ENCODE data around the gene HYAL2.
A peak's percentile ranks its signal among the peaks of the same experiment; 100 is the strongest.

The HYAL2 gene

DNA sequence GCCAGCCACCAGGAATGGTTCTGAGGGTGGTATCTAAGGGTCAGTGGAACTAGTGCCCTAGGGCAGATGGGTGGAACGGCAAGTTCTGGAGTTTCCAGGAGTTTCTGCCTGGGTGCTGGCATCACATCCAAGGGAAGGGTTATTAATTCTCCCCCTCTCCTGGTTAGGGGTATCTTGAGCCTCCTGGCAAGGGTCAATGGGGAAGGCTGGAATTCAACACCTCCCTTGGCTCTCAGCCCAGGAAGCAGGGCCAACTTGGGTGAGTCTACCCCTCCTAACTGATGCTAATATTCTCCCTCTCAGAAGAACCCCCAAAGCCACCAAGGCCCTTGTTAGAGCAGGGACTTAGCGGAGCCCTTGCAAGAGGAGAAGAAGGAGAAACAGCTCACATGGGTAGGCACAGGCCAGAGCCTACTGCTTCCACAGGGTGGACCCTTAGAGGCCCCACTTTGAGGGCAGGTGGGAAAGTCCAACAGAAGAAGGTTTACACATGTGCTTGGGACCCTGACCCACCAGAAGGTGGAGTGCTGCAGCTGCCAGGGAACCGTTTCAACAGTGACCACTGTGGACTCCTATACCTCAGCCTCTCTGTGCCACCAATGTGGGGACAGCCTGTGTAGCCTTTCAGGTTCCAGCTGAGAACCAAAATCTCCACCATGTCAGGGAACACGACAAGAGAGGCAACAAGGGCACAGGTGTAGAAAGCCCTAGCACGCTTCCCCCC is 33.4 kb upstream of the HYAL2 start:
- no peak for FAIRE-seq
- DNase-seq (ENCODE audit: insufficient read length, low spot score): no peak
- TF ChIP-seq POLR2A (IDR thresholded peaks at IDR 0.05; ENCODE audit: low read depth, low read length): no peak

DNA sequence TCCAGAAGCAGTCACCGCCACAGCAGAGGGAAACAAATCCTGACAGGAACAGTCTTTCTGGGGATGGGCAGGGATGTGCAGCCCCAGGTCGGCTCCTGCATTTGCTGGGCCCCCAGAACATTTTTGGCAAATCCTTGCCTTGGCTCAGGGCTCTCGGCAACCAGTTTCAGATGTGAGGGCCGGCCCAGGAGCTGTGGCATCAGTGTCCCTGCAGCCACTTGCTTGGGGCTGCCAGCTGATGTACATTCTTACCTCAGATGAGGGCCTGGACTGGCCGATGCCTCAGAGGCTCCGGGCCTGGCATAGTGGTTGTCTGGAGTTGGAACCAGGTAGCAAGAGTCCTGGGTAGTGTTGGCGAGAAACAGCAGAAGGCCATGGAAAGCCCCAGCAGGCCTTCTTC is 32.3 kb upstream of the HYAL2 start:
- no peak for FAIRE-seq
- no peak for DNase-seq (ENCODE audit: insufficient read length, low spot score)
- TF ChIP-seq POLR2A (IDR thresholded peaks at IDR 0.05; ENCODE audit: low read depth, low read length): no peak

DNA sequence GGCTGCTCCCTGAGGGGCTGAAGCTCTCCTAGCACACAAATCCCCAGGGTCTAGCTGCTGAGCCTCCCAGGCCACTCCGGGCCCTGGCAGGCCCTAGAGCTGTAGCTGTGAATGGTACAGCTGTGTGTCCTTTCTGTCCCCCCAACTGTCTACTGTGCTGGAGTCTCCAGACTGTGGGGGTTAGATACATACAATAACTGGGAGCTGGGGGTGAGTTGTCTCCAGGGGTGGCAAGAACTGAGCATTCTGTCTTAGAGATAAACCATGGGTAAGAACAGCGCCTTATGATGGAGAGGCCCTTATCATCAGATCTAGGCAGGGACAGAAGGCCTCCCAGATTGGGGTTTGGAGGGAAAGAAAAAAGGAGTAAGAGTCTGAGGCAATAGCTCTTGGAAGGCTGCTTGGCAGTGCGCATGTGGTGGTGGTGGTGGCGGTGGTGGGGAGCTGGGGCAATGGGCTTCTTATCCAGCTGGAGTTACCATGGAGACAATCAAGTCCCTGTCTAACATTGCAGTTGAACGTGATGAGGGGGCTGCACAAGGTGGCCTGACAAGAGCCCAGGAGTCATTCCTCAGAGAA is 31.7 kb upstream of the HYAL2 start:
- no peak for TF ChIP-seq POLR2A (IDR thresholded peaks at IDR 0.05; ENCODE audit: low read depth, low read length)
- FAIRE-seq: no peak
- no peak for DNase-seq (ENCODE audit: insufficient read length, low spot score)

DNA sequence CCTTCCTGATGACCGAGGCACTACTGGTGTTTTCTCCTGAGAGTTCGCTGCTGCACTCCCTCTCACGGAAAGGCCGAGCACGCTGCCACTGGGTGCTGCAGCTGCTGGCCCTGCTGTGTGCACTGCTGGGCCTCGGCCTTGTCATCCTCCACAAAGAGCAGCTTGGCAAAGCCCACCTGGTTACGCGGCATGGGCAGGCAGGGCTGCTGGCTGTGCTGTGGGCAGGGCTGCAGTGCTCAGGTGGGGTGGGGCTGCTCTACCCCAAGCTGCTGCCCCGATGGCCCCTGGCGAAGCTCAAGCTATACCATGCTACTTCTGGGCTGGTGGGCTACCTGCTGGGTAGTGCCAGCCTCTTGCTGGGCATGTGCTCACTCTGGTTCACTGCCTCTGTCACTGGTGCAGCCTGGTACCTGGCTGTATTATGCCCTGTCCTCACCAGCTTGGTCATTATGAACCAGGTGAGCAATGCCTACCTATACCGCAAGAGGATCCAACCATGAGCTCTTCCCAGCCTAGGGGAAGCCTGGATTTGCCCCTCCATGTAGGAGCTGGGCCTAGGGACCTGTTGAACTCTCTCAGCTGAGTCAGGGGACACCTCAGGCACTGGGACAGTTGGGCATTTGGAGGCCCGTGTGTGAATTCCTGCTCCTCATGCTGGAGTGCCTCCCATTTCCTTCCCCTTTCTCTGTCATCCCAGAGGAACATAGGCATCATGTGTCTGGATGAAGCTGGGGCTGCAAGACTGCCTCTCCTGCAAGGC is 30.9 kb upstream of the HYAL2 start:
- no peak for FAIRE-seq

DNA sequence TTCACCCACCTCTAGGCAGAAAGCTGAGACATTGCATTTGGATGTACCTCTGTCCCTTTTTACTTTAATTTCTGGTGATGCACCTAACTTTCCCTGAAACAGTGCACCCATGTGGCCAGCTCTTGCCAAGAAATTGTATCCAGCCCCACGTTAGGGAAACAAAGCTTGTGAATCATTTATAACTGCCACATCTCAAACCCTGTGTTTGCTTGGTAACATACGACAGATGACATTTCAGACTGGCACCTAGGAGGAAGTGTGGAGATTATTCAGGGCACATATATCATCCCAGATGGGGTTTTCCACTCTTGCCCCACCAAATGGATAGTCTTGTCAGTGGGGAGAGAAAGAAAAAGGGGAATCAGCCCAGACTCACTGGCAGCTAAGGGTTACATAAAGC is 30.2 kb upstream of the HYAL2 start:
- no peak for FAIRE-seq
- no peak for TF ChIP-seq POLR2A (IDR thresholded peaks at IDR 0.05; ENCODE audit: low read depth, low read length)
- DNase-seq (ENCODE audit: insufficient read length, low spot score): no peak

More for the DNA sequence above, 30.9 kb upstream of the HYAL2 start:
- TF ChIP-seq POLR2A (IDR thresholded peaks at IDR 0.05; ENCODE audit: low read depth, low read length): no peak
- no peak for DNase-seq (ENCODE audit: insufficient read length, low spot score)

DNA sequence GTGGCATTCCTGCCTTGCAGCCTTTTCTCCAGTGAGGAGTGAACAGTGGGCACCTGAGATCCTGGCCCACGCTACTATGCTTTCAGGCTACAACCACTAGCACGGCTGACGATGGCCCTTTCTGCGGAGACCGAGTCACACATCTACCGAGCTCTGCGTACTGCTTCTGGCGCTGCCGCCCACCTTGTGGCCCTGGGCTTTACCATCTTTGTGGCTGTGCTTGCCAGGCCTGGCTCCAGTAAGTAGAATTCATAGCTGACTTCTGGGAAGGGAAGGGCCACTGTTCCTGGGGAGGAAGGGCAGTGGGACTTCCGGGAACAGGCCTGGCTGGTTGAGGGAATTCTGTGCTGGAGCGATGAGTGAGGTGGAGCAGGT is 28.8 kb upstream of the HYAL2 start:
- DNase-seq (ENCODE audit: insufficient read length, low spot score) (no peak), FAIRE-seq (no peak)
- TF ChIP-seq POLR2A (IDR thresholded peaks at IDR 0.05; ENCODE audit: low read depth, low read length): no peak

DNA sequence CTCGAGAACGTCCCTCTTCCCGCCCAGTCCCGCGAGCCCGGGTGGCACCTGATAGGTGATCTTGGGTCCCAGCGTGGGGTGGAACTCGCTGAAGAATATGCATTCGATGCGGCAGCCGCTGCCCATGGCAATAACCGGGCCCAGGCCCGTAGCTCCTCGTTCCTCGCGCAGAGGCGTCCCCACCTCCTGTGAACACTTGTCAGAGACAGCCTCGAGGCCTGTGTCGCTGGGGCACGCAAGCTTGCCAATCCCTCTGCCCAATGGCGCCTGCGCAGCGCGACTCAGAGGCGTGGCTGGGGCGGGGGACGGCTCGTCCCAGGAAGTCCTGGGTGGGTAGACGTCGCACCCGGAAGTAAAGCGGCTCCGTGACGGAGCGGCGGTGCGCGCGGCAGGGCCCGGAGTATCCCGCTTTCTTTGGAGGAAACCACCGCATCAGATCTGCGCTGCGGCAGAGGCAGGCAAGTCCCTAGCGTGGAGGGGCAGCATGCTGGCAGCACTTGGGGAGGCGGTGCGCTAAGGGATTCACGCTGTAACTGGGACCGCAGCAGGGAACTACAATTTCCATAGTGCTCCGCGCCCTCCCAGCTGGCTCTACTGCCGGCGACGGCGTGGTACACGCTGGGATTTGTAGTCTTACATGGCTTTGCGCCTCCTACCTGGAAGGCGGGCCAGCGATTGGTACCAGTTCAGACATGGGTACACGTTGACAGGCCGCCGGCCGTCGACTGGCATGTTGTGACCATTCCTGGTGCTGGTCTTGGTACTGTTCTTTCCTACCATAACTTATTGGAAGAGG is 28.2 kb upstream of the HYAL2 start, which contains the start of the genes CYB561D2 and NPRL2:
CYB561D2 (plus strand) TSS at position 336 of the 796 bp plus-strand sequence. CDS start 572 bp downstream, outside the sequence.
NPRL2 (minus strand) TSS at position 249 of the 796 bp plus-strand sequence; CDS start at position 126, 123 bp downstream.
- peak; percentile 91 for TF ChIP-seq POLR2A (IDR thresholded peaks at IDR 0.05; ENCODE audit: low read depth, low read length)
- DNase-seq (ENCODE audit: insufficient read length, low spot score): peak; percentile 95
- FAIRE-seq: no peak

DNA sequence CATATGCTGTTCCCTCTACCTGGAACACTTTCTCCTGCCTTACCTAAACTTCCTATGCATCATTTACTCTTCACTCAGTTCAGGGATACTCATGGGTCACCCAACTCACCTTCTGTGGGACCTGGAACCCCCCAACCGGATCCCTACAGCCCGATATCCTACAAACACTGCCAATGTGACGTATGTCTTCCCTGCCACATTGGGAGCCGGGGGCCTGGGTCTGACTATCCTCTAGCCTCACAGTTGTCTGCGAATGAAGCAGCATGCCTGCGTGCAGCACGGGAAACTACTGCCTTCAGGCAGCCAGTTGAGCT is 27.6 kb upstream of the HYAL2 start:
- no peak for TF ChIP-seq POLR2A (IDR thresholded peaks at IDR 0.05; ENCODE audit: low read depth, low read length)
- no peak for FAIRE-seq
- DNase-seq (ENCODE audit: insufficient read length, low spot score): no peak

DNA sequence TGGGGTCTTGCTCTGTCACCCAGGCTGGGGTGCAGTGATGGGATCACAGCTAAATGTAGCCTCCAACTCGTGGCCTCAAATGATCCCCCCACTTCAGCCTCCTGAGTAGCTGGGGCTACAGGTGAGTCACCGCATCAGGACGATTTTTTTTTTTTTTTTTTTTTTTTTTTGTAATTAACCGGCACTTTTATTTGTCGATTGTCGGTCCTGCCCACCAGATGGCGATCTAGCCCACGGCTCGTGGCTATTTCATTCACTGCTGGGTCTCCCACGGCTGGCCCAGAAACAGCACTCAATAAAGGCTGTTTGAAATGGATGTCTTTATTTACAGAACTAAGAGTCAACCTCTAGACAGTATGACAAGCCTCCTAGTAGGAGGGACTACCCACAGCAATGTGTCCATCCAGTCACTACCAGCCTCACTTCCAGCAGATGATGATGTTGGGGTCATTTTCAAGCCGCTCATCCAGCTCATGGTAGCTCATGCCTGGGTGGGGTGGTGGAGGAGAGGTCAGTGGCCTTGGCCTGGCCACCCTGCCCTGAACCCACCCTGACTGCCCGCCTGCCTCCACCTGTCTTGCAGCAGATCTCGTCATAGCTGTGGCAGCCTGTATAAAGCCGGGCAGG is 24.8 kb upstream of the HYAL2 start:
- TF ChIP-seq POLR2A (IDR thresholded peaks at IDR 0.05; ENCODE audit: low read depth, low read length): no peak
- no peak for FAIRE-seq
- peak; percentile 76 for DNase-seq (ENCODE audit: insufficient read length, low spot score)

DNA sequence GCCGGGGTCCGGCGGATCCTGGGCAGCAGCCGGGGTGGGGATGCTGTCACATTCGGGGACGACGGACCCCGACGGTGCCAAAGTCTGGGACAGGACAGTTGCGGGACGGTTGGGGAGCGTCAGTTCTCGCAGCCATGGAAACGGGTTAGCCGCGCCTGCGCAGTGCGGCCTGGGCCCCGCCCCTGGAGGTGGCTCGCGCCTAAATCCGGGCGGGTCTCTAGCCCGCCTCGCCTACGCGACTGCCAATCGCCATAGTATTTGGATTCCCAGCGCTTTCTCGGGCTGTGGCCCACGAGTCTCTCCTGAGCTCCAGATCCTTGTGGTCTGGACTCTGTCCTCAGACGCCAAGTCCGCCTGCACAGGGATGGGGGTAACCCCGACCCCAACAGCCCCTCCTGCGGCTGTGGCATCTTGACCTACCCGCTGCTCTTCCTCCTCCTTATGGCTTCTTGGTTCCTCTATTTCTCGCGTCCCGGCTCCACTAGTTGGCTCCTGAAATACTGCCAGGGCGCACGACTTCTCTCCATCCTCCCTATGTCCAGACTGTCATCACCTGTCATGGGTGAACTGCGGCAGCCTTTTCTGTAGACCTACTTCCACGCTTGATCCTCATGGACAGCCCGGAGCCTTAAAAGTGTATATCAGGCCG is 23.2 kb upstream of the HYAL2 start, which contains the start of gene ZMYND10:
ZMYND10 (minus strand) TSS at position 147 of the 649 bp plus-strand sequence. CDS start 153 bp downstream, outside the sequence.
- no peak for TF ChIP-seq POLR2A (IDR thresholded peaks at IDR 0.05; ENCODE audit: low read depth, low read length)
- DNase-seq (ENCODE audit: insufficient read length, low spot score) (no peak), FAIRE-seq (no peak)

DNA sequence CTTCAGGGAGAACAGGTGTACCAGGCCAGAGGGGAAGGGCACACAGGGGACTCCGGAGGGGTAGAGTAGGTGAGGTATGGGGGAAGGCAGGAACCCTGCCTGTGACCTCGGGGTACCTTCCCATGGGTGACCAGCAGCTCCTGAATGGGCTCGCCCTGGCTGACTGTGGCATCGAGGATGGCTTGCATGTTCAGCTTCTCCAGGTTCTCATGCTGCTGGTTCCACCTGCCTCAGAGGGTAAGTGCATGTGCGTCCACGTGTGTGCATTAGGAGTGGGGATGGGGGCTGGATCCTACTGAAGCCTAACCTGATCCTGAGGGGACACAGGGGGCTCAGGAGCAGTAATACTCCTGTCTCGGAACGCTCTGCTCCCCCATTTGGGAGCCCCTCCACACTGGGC is 22.5 kb upstream of the HYAL2 start:
- FAIRE-seq: no peak
- TF ChIP-seq POLR2A (IDR thresholded peaks at IDR 0.05; ENCODE audit: low read depth, low read length): no peak
- no peak for DNase-seq (ENCODE audit: insufficient read length, low spot score)

DNA sequence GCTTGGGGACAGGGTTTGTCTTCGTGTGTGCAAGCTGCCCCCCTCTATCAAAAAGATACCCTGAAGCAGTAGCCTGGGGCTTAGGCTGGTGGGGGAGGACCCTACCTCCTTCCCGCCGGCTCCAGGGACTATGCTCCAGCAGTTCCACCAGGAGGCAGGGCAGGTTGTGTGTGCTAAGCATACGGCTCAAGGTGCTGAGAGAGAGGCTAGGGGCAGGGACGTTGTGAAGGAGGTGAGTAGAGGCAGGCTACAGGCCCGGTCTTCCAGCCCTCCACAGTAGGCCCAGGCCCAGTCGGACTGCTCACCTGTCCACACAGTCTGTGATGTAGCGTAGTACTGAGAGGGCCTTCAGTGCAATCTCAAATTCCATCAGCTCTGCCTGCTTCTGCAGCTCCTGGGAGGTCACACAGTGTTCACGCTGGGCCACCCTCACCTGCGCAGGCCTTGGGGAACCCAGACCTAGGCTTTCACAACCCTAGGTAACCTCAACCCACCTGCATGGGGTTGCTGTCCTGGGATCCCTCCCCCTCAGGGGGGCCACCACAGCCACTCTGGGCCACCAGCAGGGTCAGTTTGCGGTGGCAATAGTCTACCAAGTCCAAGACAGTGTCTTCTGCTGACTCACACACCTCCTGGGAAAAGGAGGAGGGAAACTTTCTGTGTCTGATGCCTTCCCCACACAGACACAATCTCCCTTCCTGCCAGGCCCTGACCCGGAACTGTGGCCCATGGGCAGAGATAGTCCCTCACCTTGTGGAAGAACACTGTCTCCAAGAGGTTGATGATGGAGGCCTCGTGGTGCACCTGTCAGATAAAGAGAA is 20.5 kb upstream of the HYAL2 start:
- no peak for TF ChIP-seq POLR2A (IDR thresholded peaks at IDR 0.05; ENCODE audit: low read depth, low read length)

More for the DNA sequence above, 20.5 kb upstream of the HYAL2 start:
- FAIRE-seq (no peak), DNase-seq (ENCODE audit: insufficient read length, low spot score) (no peak)

Data from H54 (cell line).